K562 (cell line): ENCODE results near the gene VPS33B. TPM values are rescaled to one million over a fixed set of nuclear protein-coding genes. Genes with fewer than 3 reads are reported as not detected.

Experiments used
- ARID1B ChIP-seq: fragments of 450-650 bp; IDR thresholded peaks from 2 replicates; pipeline ENCODE4 v1.6.1; 2016; ENCODE audit warnings: antibody characterized with exemption, mild to moderate bottlenecking, inconsistent platforms
- CHAMP1 ChIP-seq: fragments of 450-650 bp; IDR thresholded peaks from 2 replicates; pipeline ENCODE4 v1.6.1; 2016; ENCODE audit warnings: mild to moderate bottlenecking
- CHD4 ChIP-seq: fragments of 200-600 bp; sonication (generic); IDR thresholded peaks from 3 replicates; pipeline ENCODE4 v1.6.1; 2012; ENCODE audit warnings: low read depth, mild to moderate bottlenecking, mixed read lengths, low read length, inconsistent platforms; ENCODE audit not compliant: insufficient read depth, insufficient replicate concordance, poor library complexity, severe bottlenecking
- EWSR1 ChIP-seq: fragments of 450-650 bp; IDR thresholded peaks from 2 replicates; pipeline ENCODE4 v1.6.1; 2018; ENCODE audit warnings: borderline replicate concordance, mild to moderate bottlenecking, low read depth, moderate library complexity; ENCODE audit not compliant: partially characterized antibody
- GABPB2 ChIP-seq: fragments of 250-450 bp; sonication (Bioruptor Pico); conservative IDR thresholded peaks from 2 replicates; pipeline ENCODE4 v1.5.1; 2021; ENCODE audit warnings: mild to moderate bottlenecking
- GTF2A2 ChIP-seq: IDR thresholded peaks from 2 replicates; pipeline ENCODE4 v1.6.1; 2016; ENCODE audit warnings: mild to moderate bottlenecking, missing genetic modification characterization, missing compliant biosample characterization
- KAT7 ChIP-seq: sonication (generic); formaldehyde crosslinking; IDR thresholded peaks from 2 replicates; pipeline ENCODE4 v1.8.0; 2022; ENCODE audit warnings: missing genetic modification reagents, mild to moderate bottlenecking, borderline replicate concordance
- L3MBTL2 ChIP-seq: fragments of 450-650 bp; IDR thresholded peaks from 2 replicates; pipeline ENCODE4 v1.6.1; 2016; ENCODE audit warnings: mild to moderate bottlenecking, moderate library complexity
- MEF2D ChIP-seq: conservative IDR thresholded peaks from 2 replicates; pipeline ENCODE4 v1.6.1; 2016; ENCODE audit warnings: low read depth, missing genetic modification characterization, missing compliant biosample characterization
- NBN ChIP-seq: fragments of 450-650 bp; IDR thresholded peaks from 2 replicates; pipeline ENCODE4 v1.6.1; 2016; ENCODE audit warnings: low read depth, mild to moderate bottlenecking
- NR2C2 ChIP-seq, 2 experiments: fragments of 200-800 bp in 1 of 2; sonication (Bioruptor generic) in 1 of 2; sonication (generic) in 1 of 2; formaldehyde crosslinking in 1 of 2; IDR thresholded peaks; 2 replicates each; pipeline versions ENCODE4 v1.6.1 to v1.8.0; 2016 to 2022; ENCODE audit warnings: mild to moderate bottlenecking in 1 of 2, missing compliant biosample characterization in 1 of 2, missing genetic modification characterization in 1 of 2, missing genetic modification reagents in 1 of 2
- RFX1 ChIP-seq: fragments of 450-650 bp; IDR thresholded peaks from 2 replicates; pipeline ENCODE4 v1.6.1; 2016; ENCODE audit warnings: mild to moderate bottlenecking, moderate library complexity
- SMC3 ChIP-seq: conservative IDR thresholded peaks from 2 replicates; pipeline ENCODE4 v1.6.1; 2011; ENCODE audit warnings: low read depth, low read length, improper control_type of control experiment; ENCODE audit not compliant: insufficient read depth
- SUPT5H ChIP-seq: fragments of 450-650 bp; IDR thresholded peaks from 2 replicates; pipeline ENCODE4 v1.6.1; 2016
- TAL1 ChIP-seq: fragments of 450-650 bp; IDR thresholded peaks from 2 replicates; pipeline ENCODE4 v1.6.1; 2016; ENCODE audit warnings: mild to moderate bottlenecking
- TCF3 ChIP-seq: sonication (generic); formaldehyde crosslinking; IDR thresholded peaks from 2 replicates; pipeline ENCODE4 v1.4.0; 2020; ENCODE audit warnings: mild to moderate bottlenecking, missing genetic modification reagents
- TEAD4 ChIP-seq, 2 experiments: sonication (generic) in 1 of 2; formaldehyde crosslinking in 1 of 2; IDR thresholded peaks; 2 replicates each; pipeline versions ENCODE4 v1.6.1 to v1.8.0; 2012 to 2022; ENCODE audit warnings: borderline replicate concordance in 1 of 2, inconsistent platforms in 1 of 2, low read length in 1 of 2, mild to moderate bottlenecking in 1 of 2, missing genetic modification reagents in 1 of 2
- TFAM ChIP-seq: fragments of 250-450 bp; sonication (Bioruptor Pico); conservative IDR thresholded peaks from 2 replicates; pipeline ENCODE4 v1.5.0; 2021; ENCODE audit warnings: mild to moderate bottlenecking, moderate library complexity
- TRIM28 ChIP-seq: fragments of 450-650 bp; IDR thresholded peaks from 2 replicates; pipeline ENCODE4 v1.6.1; 2017
- ZFP36 ChIP-seq: fragments of 150-350 bp; IDR thresholded peaks from 2 replicates; pipeline ENCODE4 v1.6.1; 2018; ENCODE audit warnings: low read length, low read depth; ENCODE audit not compliant: partially characterized antibody
- ZNF140 ChIP-seq: fragments of 250-450 bp; sonication (Bioruptor Pico); IDR thresholded peaks from 2 replicates; pipeline ENCODE4 v1.8.0; 2021; ENCODE audit warnings: moderate library complexity, mild to moderate bottlenecking, inconsistent platforms
- ZNF316 ChIP-seq: fragments of 450-650 bp; IDR thresholded peaks from 2 replicates; pipeline ENCODE4 v1.6.1; 2016
- ZNF384 ChIP-seq: IDR thresholded peaks from 2 replicates; pipeline ENCODE4 v1.6.1; 2012; ENCODE audit warnings: low read depth, low read length, improper control_type of control experiment
- polyA plus RNA-seq, 8 experiments: library from polyadenylated mRNA; depleted of rRNA in 4 of 8; stranded (reverse) in 5 of 8; unstranded in 3 of 8; fragments of >200 nt; fragmentation: Nextera tagmentation in 2 of 8; fragmentation: Illumina TruSeq in 1 of 8; extraction: Ambion mirVana in 2 of 8; extraction: Trizol in 1 of 8; gene quantifications; 2 replicates each; pipeline versions ENCODE4 v1.2.1 to v1.2.3, GENCODE V29; 2011 to 2014; ENCODE audit warnings: inconsistent platforms in 1 of 8, missing spikeins in 1 of 8
- total RNA-seq, 7 experiments: library from RNA; depleted of rRNA in 6 of 7; stranded (reverse); fragments of >200 nt in 6 of 7; fragmentation: Illumina TruSeq in 2 of 7; extraction: Trizol in 2 of 7; gene quantifications; 2 replicates each; pipeline versions ENCODE4 v1.2.1 to v1.2.3, GENCODE V29; 2011 to 2021; ENCODE audit warnings: low replicate concordance in 1 of 7
- TF ChIP-seq, protein P1 (sequence below), 2 experiments: IDR thresholded peaks; 2 replicates each; pipeline ENCODE4 v1.6.1; 2012; ENCODE audit warnings: improper control_type of control experiment in 2 of 2, low read depth in 2 of 2, low read length in 2 of 2, borderline replicate concordance in 1 of 2

The VPS33B gene
- total and polyA plus RNA-seq, 9 of the 15 experiments (the other 6 are each of a cell fraction or from before 2014, with no cell fraction given) = 9.4 to 25.5 (median 14.8) TPM

- TF ChIP-seq SUPT5H (no peak), CHD4 (no peak), GABPB2 (no peak), GTF2A2 (tag) (no peak), RFX1 (no peak), MEF2D (no peak), ZNF316 (peak; percentile 69), ZNF140 (CRISPR knock-in tag) (no peak), TFAM (CRISPR knock-in tag) (no peak), KAT7 (CRISPR knock-in tag) (no peak), TRIM28 (no peak), TAL1 (peak; percentile 35; the same call in 1 of the 2 replicates), SMC3 (no peak), TCF3 (CRISPR knock-in tag) (peak; percentile 43), TEAD4 (IDR thresholded peaks at IDR 0.05; ENCODE audit: low read length) (peak; percentile 55), TEAD4 (CRISPR knock-in tag; IDR thresholded peaks at IDR 0.05; ENCODE audit: borderline replicate concordance) (no peak), CHAMP1 (no peak), EWSR1 (no peak), ZFP36 (peak; percentile 16), ARID1B (peak; percentile 65), NBN (no peak), ZNF384 (no peak), L3MBTL2 (no peak), NR2C2 (CRISPR knock-in tag; IDR thresholded peaks at IDR 0.05) (no peak), NR2C2 (tag; IDR thresholded peaks at IDR 0.05) (peak; percentile 55)
- TF ChIP-seq, protein P1, sequence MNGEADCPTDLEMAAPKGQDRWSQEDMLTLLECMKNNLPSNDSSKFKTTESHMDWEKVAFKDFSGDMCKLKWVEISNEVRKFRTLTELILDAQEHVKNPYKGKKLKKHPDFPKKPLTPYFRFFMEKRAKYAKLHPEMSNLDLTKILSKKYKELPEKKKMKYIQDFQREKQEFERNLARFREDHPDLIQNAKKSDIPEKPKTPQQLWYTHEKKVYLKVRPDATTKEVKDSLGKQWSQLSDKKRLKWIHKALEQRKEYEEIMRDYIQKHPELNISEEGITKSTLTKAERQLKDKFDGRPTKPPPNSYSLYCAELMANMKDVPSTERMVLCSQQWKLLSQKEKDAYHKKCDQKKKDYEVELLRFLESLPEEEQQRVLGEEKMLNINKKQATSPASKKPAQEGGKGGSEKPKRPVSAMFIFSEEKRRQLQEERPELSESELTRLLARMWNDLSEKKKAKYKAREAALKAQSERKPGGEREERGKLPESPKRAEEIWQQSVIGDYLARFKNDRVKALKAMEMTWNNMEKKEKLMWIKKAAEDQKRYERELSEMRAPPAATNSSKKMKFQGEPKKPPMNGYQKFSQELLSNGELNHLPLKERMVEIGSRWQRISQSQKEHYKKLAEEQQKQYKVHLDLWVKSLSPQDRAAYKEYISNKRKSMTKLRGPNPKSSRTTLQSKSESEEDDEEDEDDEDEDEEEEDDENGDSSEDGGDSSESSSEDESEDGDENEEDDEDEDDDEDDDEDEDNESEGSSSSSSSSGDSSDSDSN (IDR thresholded peaks at IDR 0.05; ENCODE audit: borderline replicate concordance in 1 of 2, low read depth in 2 of 2, low read length in 2 of 2) = no peak
Measured at GRCh38 chr15:90991587-90992285, 30.7 kb downstream of the VPS33B start (continued).
